ENCODE results near the gene SMIM33. TPM values are rescaled to one million over a fixed set of nuclear protein-coding genes. Genes with fewer than 3 reads are reported as not detected.
"Not testable (repeated sequence)": the region's sequence is repeated elsewhere in the genome, so short reads cannot be mapped to it uniquely, and the experiment has no call there.

SMIM33 gene
- total RNA-seq (2014; rRNA removed; shearing (Covaris generic)), result not detected in 2 replicates
- not detected in 2 replicates for polyA plus RNA-seq (2015; cell fraction: cytosol; rRNA removed)
- polyA plus RNA-seq (2015; cell fraction: nucleus; rRNA removed), result not detected in 2 replicates

DNA sequence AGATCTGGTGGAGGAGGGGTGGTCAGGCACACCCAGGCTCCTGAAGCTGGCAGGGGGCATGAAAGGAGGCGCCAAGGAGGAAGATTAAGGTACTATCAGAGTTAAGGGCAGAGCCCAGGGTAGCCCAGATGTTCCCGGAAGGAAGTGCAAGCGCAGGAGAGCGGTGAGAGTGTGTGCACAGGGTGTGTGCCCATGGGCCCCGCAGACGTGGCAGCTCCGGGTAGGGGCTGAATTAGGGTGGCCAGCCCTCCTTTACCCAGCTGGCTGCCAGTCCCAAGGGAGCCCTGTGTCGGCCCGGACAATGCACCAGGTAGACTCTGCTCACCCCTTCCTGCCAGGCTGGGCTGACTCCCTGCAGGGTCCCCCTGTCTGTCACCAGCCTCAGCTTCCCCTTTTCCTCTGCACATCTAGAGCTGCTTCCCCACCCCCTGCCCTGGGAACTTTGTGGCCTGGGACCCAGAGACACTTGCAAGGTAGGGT lies at the start of gene SMIM33:
TSS of gene SMIM33 (plus strand) at position 184 of the 480 bp plus-strand sequence. CDS start at position 302, 118 bp downstream.
- in situ Hi-C loops (cut with HindIII; ENCODE audit: low pct_unique_long_range_greater_than_20kb, low sequenced_read_pairs), result no loop called here
- DNase-seq (ENCODE audit: low read depth, low spot score), result no peak

DNA sequence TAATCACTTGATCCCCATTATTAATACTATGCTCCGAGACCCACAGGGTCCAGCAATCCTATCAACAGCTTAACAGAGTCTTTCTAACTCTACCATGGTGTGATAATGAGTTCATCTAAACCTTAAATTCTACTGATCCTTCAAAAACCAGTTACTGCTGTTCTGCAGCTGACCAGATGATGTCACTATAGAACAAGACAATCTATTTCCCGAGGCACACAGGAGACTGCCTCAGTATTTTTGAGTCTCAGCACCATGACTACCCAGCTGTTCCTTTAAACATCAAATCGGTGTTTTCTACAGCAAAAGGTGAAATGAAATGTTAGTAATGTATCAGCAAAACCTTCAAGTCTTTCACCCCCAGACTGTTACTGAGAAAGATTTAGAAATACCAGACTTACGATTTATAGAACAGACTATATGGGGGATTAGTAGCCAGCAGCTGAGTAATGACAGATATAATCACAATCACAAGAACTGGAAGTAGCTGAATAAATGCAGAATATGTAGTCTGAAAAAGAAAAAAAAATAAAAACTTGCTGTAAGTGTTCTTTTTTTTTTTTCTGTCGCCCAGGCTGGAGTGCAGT lies 48.4 kb upstream of the SMIM33 start:
- peak; percentile 84 for DNase-seq (ENCODE audit: low read depth, low spot score)
- in situ Hi-C loops (cut with HindIII; ENCODE audit: low pct_unique_long_range_greater_than_20kb, low sequenced_read_pairs), result loop anchor here (25.0 kb wide), 1 partner anchor 140 kb away; the partner anchor contains the start of gene UBE2D2

DNA sequence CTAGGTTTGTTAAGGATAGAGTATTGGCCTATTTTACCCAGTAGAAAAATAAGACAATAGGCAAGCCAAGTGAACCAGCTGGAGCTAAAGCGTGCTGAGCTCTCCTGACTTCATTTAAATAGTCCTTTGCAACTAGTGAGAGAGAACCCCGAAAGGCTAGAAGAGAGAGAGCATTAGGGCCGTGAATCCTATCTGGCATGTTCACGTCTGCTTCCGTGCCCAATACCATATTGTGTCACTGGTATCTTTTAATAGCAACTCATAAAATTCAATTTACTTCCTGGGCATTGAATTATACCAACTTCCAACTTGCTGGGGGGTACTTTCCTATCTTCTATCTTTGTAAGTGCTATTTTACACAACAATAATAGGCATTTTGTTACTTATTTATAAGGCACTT lies 45.3 kb upstream of the SMIM33 start:
- in situ Hi-C loops (cut with HindIII; ENCODE audit: low pct_unique_long_range_greater_than_20kb, low sequenced_read_pairs), result no loop called here
- no peak for DNase-seq (ENCODE audit: low read depth, low spot score)

DNA sequence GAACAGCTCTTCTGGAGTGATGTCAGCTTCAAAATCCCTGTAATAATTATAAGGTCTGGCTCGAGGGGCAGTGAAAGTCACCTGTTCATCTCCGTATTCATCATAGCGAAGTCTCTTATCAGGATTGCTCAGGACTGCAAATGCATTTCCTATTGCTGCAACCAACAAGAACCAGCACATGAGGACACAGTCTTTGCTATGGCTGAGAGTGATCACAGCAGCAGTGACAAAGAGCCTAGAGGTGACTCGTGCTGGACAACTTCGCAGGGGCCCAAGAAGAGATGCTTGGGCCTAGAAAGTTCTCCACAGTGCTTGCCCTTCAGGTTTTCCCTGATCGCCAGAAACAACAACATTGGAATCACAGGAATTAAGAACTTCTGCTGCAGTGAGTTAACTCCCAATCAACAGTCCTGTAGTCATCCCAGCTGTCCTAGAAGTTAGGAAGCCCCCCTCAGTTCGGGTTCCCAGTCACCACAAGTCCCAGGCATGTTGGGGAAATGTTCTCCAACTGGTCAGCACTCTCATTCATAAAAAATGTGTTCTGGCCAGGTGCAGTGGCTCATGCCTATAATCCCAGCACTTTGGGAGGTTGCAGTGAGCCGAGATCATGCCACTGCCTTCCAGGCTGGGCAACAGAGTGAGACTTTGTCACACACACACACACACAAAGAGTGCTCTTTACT lies 44.5 kb upstream of the SMIM33 start:
- in situ Hi-C loops (cut with HindIII; ENCODE audit: low pct_unique_long_range_greater_than_20kb, low sequenced_read_pairs), result no loop called here
- no peak for DNase-seq (ENCODE audit: low read depth, low spot score)

DNA sequence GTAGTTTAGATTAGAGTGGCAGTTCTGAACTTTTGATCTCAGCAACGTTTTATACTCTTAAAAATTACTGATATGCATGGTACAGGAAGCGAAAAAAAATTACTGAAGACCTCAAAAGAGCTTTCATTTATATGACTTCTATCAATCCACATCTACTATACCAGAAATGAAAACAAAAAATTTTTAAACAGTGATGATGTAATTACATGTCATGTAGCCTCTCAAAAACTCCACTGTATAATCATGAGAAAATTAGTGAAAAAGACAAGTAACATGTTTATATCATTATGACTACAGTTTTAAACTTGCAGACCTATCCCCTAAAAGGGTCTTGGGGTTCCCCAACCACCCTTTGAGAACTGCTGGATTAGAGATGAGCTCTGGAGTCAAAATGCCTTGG lies 40.8 kb upstream of the SMIM33 start:
- in situ Hi-C loops (cut with HindIII; ENCODE audit: low pct_unique_long_range_greater_than_20kb, low sequenced_read_pairs), result no loop called here

DNA sequence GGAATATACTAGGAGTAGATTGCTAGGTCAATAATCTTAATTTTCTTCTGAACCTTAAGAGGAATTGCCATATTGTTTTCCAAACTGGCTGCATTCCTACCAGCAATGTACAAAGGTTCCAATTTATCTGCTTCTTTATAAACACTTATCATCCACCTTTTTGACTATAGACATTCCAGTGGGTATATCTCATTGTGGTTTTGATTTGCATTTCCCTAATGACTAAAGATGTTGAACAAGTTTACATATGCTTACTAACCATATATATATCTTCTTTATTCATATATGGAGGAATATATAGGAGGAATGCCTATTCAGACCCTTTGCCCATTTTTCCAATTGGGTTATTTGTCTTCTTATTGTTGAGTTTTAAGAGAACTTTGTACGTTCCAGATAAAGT lies 39.1 kb upstream of the SMIM33 start:
- in situ Hi-C loops (cut with HindIII; ENCODE audit: low pct_unique_long_range_greater_than_20kb, low sequenced_read_pairs), result no loop called here
- DNase-seq (ENCODE audit: low read depth, low spot score), result no peak

More for the DNA sequence above, 40.8 kb upstream of the SMIM33 start:
- DNase-seq (ENCODE audit: low read depth, low spot score), result no peak

DNA sequence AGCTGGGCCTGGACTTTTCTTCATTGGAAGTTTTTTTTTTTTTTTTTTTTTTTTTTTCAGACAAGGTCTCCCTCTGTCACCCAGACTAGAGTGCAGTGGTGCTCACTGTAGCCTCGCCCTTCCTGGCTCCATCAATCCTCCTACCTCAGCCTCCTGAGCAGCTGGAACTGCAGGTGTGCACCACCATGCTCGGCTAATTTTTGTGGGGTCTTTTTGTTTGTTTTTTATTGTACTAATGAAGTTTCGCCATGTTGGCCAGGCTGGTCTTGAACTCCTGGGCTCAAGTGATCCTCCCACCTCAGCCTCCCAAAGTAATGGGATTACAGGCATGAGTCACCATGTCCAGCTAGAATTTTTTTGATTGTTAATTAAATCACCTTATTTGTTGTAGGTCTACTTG lies 35.1 kb upstream of the SMIM33 start:
- no peak for DNase-seq (ENCODE audit: low read depth, low spot score)
- in situ Hi-C loops (cut with HindIII; ENCODE audit: low pct_unique_long_range_greater_than_20kb, low sequenced_read_pairs), result no loop called here

DNA sequence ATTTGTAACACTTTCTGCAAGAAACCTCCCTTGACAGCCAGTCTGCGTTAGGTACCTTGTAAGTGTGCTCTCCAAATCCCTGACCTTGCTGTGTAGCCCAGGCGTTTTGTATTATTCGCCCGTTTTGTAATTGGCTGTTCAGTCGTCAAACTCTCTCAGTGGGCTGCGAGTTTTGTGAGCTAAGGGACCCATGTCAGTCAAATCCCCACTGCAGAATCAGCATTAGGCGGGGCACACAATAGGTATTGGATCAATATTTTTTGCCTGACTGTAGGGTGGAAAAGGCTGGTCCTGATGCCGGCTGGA lies 32.1 kb upstream of the SMIM33 start:
- no peak for DNase-seq (ENCODE audit: low read depth, low spot score)
- in situ Hi-C loops (cut with HindIII; ENCODE audit: low pct_unique_long_range_greater_than_20kb, low sequenced_read_pairs), result no loop called here

DNA sequence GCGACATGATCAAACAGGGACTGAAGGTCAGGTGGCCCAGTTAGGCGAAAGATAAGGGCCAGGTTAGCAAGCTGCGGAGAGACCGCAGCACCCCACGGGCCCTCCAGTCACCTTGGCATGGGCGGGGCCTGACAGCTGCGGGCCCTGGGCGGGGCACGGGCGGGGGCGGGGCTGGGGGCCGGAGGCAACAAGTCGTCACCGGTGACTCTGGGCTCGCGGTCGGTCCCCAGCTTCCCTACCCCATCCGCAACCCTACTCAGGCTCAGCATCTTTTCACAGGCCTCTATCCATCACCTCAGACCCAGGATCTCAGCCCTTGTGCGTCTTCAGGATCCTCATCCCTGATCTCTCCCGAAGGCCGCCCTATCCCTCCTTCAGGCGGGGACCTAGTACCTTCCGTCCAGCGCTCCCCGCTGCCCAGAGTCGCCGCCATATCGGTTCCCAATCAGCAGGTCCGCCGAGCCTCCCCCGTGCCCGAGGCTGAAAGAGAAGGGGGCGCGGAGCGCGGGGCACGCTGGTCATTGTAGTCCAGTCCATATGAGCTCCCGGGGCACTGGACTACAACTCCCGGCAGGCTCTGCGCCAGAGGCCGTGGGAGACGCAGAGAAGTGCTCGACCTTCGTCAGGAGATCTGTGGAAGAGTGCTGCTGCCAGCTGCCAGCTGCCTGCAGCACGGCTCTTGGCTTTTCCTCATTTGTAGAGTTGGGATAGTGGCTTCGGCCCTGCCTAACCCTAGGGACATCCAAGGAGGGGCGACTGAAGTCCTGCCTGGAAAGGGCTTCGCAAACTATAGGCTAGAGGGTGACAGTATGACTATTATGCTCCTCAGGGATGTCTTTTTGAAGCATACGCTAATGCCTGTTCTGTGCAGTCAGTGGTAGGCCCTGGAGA lies 31.5 kb upstream of the SMIM33 start, which contains the start of gene DNAJC18:
TSS of gene DNAJC18 (minus strand) at position 513 of the 891 bp plus-strand sequence. CDS start at position 433, 80 bp downstream.
- in situ Hi-C loops (cut with HindIII; ENCODE audit: low pct_unique_long_range_greater_than_20kb, low sequenced_read_pairs), result no loop called here

DNA sequence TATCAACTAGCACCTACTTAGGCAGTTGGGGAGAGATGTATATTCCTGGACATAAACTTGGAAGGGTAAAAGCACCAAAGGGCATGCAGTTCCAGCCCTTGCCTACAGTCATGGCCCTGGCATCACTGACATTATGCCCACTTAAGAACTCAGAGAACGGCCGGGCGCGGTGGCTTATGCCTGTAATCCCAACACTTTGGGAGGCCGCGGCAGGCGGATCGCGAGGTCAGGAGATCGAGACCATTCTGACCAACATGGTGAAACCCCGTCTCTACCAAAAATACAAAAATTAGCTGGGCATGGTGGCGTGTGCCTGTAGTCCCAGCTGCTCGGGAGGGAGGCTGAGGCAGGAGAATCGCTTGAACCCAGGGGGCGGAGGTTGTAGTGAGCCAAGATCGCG lies 30.4 kb upstream of the SMIM33 start:
- DNase-seq (ENCODE audit: low read depth, low spot score); in situ Hi-C loops (cut with HindIII; ENCODE audit: low pct_unique_long_range_greater_than_20kb, low sequenced_read_pairs): not testable (repeated sequence)

More for the DNA sequence above, 31.5 kb upstream of the SMIM33 start, which contains the start of gene DNAJC18:
- DNase-seq (ENCODE audit: low read depth, low spot score), result peak; percentile 92

DNA sequence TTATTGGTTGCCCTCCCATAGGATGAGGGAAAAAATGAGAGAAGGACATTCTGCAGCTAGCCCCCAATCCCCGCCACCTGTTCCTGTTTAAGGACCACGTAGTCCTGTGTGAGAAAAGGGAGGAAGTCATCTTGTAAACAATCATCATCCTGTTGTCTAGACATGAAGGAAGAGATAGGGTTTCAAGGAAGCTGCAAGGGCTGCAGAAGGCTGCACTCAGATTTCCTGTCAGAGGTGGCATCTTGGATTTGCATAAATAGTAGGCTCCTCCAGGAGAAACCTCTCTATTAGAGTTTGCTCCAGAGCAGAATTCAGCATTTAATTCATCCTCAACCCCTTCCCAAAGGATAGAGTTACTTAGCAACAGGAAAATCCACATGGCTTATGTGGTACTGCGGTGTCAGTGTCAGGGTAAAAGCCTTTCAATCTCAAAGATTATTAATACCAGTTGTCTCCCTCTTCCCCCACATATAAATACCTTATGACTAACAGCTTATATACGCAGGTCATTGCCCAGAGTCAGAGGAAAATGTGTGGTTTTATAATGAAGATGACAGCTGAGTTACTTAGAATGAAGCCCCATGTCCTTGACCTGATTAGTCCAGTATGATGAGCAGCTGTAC lies 26.9 kb upstream of the SMIM33 start:
- no peak for DNase-seq (ENCODE audit: low read depth, low spot score)
- in situ Hi-C loops (cut with HindIII; ENCODE audit: low pct_unique_long_range_greater_than_20kb, low sequenced_read_pairs), result no loop called here

DNA sequence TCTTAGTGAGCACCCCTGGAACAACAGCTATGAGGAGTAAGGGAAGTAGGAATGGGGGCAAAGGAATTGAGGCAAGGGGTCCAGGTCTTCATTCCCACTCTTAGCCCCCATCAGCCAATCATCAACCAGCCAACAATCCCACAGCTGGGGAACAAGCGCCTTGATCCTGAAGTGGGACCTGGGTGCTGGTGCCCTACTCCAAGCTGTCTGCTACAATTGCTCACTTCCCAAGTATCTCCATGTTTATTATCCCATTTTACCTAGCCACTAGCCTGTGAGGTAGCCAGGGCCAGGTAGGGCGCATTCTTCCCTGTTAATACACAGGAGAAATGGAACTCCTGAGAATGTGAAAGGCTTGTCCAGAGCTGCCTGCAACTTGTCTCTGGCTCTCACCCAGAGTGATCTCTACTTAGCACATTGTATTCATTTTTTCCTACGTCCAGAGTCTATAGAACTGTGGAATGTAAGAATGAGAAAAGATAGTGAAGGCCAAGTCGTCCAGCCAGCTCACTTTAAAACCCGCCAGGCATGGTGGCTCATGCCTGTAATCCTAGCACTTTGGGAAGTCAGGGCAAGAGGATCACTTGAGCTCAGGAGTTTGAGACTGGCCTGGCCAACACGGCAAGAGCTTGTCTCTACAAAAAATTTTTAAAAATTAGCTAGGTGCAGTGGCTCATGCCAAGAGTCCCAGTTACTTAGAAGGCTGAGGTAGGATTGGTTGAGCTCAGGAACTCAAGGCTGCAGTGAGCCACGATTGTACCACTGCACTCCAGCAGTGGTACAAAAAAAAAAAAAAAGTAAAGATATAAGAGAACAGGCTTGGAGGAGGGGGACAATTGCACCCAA lies 25.3 kb upstream of the SMIM33 start:
- in situ Hi-C loops (cut with HindIII; ENCODE audit: low pct_unique_long_range_greater_than_20kb, low sequenced_read_pairs), result no loop called here
- DNase-seq (ENCODE audit: low read depth, low spot score), result no peak

DNA sequence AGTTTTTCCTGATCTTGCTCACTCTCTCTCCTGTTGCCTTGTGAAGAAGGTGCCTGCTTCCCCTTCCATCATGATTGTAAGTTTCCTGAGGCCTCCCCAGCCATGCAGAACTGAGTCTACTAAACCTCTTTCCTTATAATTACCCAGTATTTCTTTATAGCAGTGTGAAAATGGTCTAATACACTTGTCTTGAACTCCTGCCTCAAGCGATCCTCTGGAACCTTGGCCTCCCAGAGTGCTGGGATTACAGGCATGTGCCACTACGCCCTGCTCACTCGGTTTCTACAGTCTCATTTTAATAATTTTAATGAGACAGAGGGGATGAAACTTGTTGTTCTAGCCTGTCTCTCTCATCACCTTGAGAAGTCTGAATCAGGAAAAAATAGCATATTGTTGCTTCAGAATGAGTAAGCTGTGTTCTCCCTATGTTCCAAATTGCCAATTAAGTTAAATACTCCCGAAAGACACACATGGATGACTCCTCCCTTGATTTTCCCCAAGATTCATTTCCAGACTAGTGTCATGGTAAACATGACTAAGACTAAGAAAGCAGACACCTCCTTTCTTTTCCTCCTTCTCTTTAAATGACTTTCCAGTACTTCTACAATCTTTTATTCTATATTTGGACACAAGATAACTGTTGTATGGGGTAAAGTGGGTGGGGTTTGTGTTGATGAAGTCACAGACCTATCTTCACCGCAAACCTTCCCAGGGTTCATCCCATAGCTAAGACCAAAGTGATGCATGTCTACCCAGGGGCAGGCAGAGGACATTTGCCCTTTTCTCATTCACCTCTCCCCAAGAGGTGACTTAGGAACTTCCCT lies 23.6 kb upstream of the SMIM33 start:
- DNase-seq (ENCODE audit: low read depth, low spot score), result no peak
- in situ Hi-C loops (cut with HindIII; ENCODE audit: low pct_unique_long_range_greater_than_20kb, low sequenced_read_pairs), result no loop called here

DNA sequence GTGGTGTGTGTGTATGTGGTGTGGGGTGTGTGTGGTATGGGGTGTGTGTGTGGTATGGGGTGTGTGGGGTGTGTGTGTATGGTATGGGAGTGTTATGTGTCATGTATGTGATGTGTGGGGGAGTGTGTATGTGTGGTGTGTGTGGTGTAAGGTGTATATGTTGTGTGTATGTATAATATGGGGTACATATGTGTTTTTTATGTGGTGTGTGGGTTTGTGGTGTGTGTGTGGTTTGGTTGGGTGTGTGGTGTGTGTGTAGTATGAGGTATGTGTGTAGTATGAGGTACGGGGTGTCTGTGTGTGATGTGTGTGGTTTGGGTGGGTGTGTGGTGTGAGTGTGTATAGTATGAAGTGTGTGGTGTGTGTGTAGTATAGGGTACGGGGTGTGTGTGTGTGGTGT lies 19.6 kb upstream of the SMIM33 start:
- DNase-seq (ENCODE audit: low read depth, low spot score), result no peak
- in situ Hi-C loops (cut with HindIII; ENCODE audit: low pct_unique_long_range_greater_than_20kb, low sequenced_read_pairs), result no loop called here

DNA sequence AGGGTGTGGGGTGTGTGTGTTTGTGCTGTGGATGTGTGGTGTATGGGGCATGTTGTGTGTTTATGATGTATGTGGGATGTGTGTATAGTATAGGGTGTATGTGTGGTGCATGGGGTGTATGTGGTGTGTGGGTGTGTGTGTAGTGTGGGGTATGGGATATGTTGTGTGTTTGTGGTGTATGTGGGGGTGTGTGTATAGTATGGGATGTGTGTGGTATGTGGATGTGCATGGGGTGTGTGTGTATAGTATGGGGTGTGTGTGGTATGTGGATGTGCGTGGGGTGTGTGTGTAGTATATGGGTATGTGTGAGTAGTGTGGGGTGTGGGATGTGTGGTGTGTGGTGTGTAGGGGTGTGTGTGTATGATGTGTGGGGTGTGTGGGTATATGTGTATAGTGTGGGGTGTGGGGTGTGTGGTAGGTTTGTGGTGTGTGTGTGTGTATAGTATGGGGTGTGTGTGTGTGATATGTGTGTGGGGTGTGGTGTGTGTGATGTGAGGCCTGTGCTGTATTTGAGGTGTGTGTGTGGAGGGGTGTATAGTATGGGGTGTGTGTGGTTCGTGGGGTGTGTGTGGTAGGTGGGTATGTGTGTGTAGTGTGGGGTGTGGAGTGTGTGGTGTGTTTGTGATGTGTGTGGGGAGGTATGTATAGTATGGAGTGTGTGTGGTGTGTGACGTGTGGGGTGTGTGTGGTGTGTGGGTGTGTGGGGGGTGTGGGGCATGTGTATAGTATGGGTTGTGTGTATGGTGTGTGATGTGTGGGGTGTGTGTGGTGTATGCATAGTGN lies 18.7 kb upstream of the SMIM33 start:
- in situ Hi-C loops (cut with HindIII; ENCODE audit: low pct_unique_long_range_greater_than_20kb, low sequenced_read_pairs), result no loop called here
- DNase-seq (ENCODE audit: low read depth, low spot score), result no peak
